Hepatocyte (in vitro differentiated cells): ENCODE data around the gene UQCC2. TPM values are rescaled to one million over a fixed set of nuclear protein-coding genes. Genes with fewer than 3 reads are reported as not detected.

Experiments used
- DNase-seq: peaks from one replicate; pipeline ENCODE4 v3.0.0-alpha.2; 2016; ENCODE audit warnings: low spot score
- H2AFZ ChIP-seq: fragments of 200-600 bp; sonication (generic); 2 replicates; pipeline ENCODE4 v1.6.0; 2016; ENCODE audit warnings: antibody characterized with exemption, mild to moderate bottlenecking
- H3K27ac ChIP-seq: fragments of 200-600 bp; sonication (generic); 2 replicates; pipeline ENCODE4 v1.5.1; 2016; ENCODE audit warnings: mild to moderate bottlenecking
- H3K27me3 ChIP-seq: fragments of 200-600 bp; sonication (generic); 2 replicates; pipeline ENCODE4 v1.6.1; 2016
- H3K36me3 ChIP-seq: fragments of 200-600 bp; sonication (generic); replicated peaks from 2 replicates; pipeline ENCODE4 v1.5.1; 2016; ENCODE audit warnings: low read depth; ENCODE audit not compliant: insufficient read depth
- H3K4me1 ChIP-seq: fragments of 200-600 bp; sonication (generic); 2 replicates; pipeline ENCODE4 v1.5.1; 2016; ENCODE audit warnings: mild to moderate bottlenecking, moderate library complexity; ENCODE audit not compliant: insufficient read depth
- H3K4me2 ChIP-seq: fragments of 200-600 bp; sonication (generic); 2 replicates; pipeline ENCODE4 v1.6.0; 2016
- H3K4me3 ChIP-seq: fragments of 200-600 bp; sonication (generic); 2 replicates; pipeline ENCODE4 v1.5.1; 2016; ENCODE audit warnings: mild to moderate bottlenecking
- H3K79me2 ChIP-seq: fragments of 200-600 bp; sonication (generic); 2 replicates; pipeline ENCODE4 v1.6.0; 2017; ENCODE audit warnings: mild to moderate bottlenecking
- H3K9me2 ChIP-seq: fragments of 200-600 bp; sonication (generic); replicated peaks from 2 replicates; pipeline ENCODE4 v1.6.0; 2017; ENCODE audit warnings: mild to moderate bottlenecking; ENCODE audit not compliant: insufficient read depth
- H3K9me3 ChIP-seq: fragments of 200-600 bp; sonication (generic); 2 replicates; pipeline ENCODE4 v1.5.1; 2016; ENCODE audit warnings: low read depth, mild to moderate bottlenecking
- H4K20me1 ChIP-seq: fragments of 200-600 bp; sonication (generic); 2 replicates; pipeline ENCODE4 v1.6.0; 2016; ENCODE audit warnings: mild to moderate bottlenecking; ENCODE audit not compliant: insufficient read depth, poor library complexity, severe bottlenecking
- EZH2 ChIP-seq: fragments of 200-600 bp; sonication (generic); IDR thresholded peaks from 2 replicates; pipeline ENCODE4 v1.6.1; 2016; ENCODE audit warnings: antibody characterized with exemption, mild to moderate bottlenecking, borderline replicate concordance
- EZH2phosphoT487 ChIP-seq: fragments of 200-600 bp; sonication (generic); IDR thresholded peaks from one replicate; pipeline ENCODE4 v1.6.1; 2018; ENCODE audit warnings: antibody characterized with exemption, mild to moderate bottlenecking, low read depth, moderate library complexity; ENCODE audit not compliant: unreplicated experiment, severe bottlenecking
- WGBS: methylation state at CpG from one replicate; pipeline ENCODE4 v1.1.6; 2016; ENCODE audit warnings: low lambda C conversion rate; ENCODE audit errors: missing lambda C conversion rate; 5-methylcytosine and 5-hydroxymethylcytosine counted together
- polyA plus RNA-seq: library from polyadenylated mRNA; unstranded; fragments of >200 nt; fragmentation: Nextera tagmentation; extraction: Ambion mirVana; gene quantifications from 2 replicates; pipeline ENCODE4 v1.2.1, GENCODE V29; 2016
- total RNA-seq: library from RNA; depleted of rRNA; stranded (reverse); fragments of >200 nt; gene quantifications from 2 replicates; pipeline ENCODE4 v1.2.3, GENCODE V29; 2014
- TF ChIP-seq, protein P1 (sequence below): fragments of 200-600 bp; sonication (generic); IDR thresholded peaks from 2 replicates; pipeline ENCODE4 v1.5.1; 2016; ENCODE audit warnings: antibody characterized with exemption, mild to moderate bottlenecking; ENCODE audit not compliant: poor library complexity

UQCC2 gene
- total and polyA plus RNA-seq, 2 experiments from 2014 or later = 44.7 to 151 TPM

DNA sequence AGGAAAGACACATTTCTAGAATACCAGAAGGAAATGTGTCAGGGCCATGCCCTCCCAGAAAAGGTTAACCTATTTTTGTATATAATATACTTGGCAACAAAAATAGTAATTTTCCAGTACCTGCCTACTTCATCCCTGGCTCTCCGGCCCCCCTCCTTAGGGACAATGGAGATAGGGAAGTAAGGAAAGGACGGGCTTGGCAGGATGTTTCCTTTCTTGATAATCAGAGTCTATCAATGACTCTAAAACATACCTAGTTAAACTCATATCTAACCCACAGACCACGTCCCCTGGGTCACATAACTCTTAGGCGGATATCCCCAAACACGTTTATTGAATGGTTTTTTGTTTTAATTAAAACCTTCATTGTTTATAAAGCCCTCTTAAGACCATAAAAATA lies 11.8 kb downstream of the UQCC2 start:
- no peaks in the 10 kb centered on the region for H3K79me2 ChIP-seq
- no peak overlapping the region for H3K27ac ChIP-seq
- H3K27me3 ChIP-seq = no peaks in the 10 kb centered on the region
- no peak overlapping the region for H2AFZ ChIP-seq
- H3K4me1 ChIP-seq = peaks cover under 1% of the 10 kb centered on the region
- 79% methylated on average over 5 of the region's 5 CpGs for WGBS
- no peak overlapping the region for H3K4me3 ChIP-seq
- no peaks in the 10 kb centered on the region for H3K9me3 ChIP-seq
- H4K20me1 ChIP-seq = no peaks in the 10 kb centered on the region
- no peaks in the 10 kb centered on the region for H3K9me2 ChIP-seq
- no peak overlapping the region for H3K4me2 ChIP-seq
- H3K36me3 ChIP-seq = no peaks in the 10 kb centered on the region
- TF ChIP-seq EZH2phosphoT487 = no peak
- TF ChIP-seq, protein P1, sequence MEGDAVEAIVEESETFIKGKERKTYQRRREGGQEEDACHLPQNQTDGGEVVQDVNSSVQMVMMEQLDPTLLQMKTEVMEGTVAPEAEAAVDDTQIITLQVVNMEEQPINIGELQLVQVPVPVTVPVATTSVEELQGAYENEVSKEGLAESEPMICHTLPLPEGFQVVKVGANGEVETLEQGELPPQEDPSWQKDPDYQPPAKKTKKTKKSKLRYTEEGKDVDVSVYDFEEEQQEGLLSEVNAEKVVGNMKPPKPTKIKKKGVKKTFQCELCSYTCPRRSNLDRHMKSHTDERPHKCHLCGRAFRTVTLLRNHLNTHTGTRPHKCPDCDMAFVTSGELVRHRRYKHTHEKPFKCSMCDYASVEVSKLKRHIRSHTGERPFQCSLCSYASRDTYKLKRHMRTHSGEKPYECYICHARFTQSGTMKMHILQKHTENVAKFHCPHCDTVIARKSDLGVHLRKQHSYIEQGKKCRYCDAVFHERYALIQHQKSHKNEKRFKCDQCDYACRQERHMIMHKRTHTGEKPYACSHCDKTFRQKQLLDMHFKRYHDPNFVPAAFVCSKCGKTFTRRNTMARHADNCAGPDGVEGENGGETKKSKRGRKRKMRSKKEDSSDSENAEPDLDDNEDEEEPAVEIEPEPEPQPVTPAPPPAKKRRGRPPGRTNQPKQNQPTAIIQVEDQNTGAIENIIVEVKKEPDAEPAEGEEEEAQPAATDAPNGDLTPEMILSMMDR = no peak
- TF ChIP-seq EZH2 = no peak
- no peak for DNase-seq

DNA sequence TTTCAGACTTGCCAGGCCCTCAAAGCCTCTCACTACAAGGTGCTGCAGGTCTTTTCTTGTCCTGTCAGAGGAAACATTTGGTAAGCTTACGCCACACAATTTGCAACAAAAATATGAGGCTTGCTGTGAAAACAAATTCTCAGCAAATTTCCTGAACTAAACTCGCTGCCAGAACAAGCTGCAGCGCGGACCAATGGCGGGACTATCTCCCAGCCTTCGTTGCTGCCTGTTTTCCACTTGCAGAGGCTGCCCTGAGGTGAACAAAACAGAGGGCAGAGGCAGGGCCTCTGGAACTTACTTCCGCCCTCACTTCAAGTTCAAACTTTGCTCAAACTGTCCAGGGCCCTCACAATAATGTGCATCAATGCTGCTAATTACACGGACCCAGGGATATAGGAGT lies 12.4 kb downstream of the UQCC2 start:
- Histone ChIP-seq H3K4me2 (no peak overlapping the region), H3K4me1 (peaks cover 7% of the 10 kb centered on the region), H4K20me1 (no peaks in the 10 kb centered on the region), H3K9me2 (no peaks in the 10 kb centered on the region), H3K36me3 (no peaks in the 10 kb centered on the region), H2AFZ (no peak overlapping the region), H3K27me3 (no peaks in the 10 kb centered on the region), H3K27ac (no peak overlapping the region), H3K4me3 (no peak overlapping the region), H3K79me2 (no peaks in the 10 kb centered on the region), H3K9me3 (no peaks in the 10 kb centered on the region)
- DNase-seq = no peak
- TF ChIP-seq, protein P1 = no peak
- TF ChIP-seq EZH2phosphoT487 (no peak), EZH2 (no peak)
- WGBS = 93% methylated on average over 8 of the region's 8 CpGs

DNA sequence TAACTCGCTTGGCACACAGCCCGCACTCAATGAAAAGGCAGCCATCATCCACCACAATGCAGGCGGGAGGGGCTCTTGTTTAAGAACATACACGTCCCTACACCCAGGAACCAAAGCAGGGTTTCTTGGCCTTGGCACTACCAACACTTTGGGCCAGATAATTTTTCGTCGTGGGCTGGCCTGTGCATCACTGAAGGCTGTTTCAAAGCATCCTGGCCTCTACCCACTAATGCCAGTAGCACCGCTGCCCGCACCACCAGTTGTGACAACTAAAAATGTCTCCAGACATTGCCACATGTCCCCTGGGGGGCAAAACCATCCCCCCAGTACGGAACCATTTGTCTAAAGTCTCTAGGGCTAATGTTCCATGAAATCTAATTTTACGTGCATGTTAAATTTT lies 13.0 kb downstream of the UQCC2 start:
- no peak for DNase-seq
- Histone ChIP-seq H3K27me3 (no peaks in the 10 kb centered on the region), H3K9me2 (no peaks in the 10 kb centered on the region), H3K27ac (no peak overlapping the region), H2AFZ (no peak overlapping the region), H3K9me3 (no peaks in the 10 kb centered on the region), H3K4me3 (no peak overlapping the region), H4K20me1 (no peaks in the 10 kb centered on the region), H3K79me2 (no peaks in the 10 kb centered on the region), H3K4me1 (peaks cover 11% of the 10 kb centered on the region), H3K4me2 (no peak overlapping the region), H3K36me3 (no peaks in the 10 kb centered on the region)
- TF ChIP-seq EZH2 (no peak), EZH2phosphoT487 (no peak)
- TF ChIP-seq, protein P1 = no peak
- WGBS = 97% methylated on average over 10 of the region's 10 CpGs

DNA sequence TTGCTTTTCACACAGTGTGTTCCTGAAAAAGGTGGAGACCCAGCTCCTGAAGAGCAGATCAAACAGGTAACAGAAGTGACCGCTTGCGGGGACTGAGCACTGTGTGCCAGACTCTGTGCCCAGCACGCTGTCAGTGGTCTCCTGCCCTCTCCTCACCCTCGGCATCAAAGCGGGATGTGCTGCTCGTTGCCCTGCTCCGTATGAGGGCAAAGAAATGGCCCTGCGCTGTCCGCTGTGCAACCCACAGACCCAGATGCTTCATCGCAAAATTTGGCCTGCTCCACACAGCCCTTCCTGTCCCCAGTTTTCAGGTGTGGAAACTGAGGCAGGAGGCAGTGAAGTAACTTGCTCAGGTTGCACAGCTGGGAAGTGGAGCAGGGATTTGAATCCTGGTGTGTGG lies 13.7 kb downstream of the UQCC2 start:
- Histone ChIP-seq H3K4me1 (peaks cover 11% of the 10 kb centered on the region), H3K4me3 (no peak overlapping the region), H3K27ac (no peak overlapping the region), H3K36me3 (no peaks in the 10 kb centered on the region), H3K9me2 (no peaks in the 10 kb centered on the region), H4K20me1 (no peaks in the 10 kb centered on the region), H3K79me2 (no peaks in the 10 kb centered on the region), H3K9me3 (no peaks in the 10 kb centered on the region), H3K4me2 (no peak overlapping the region), H2AFZ (no peak overlapping the region), H3K27me3 (no peaks in the 10 kb centered on the region)
- TF ChIP-seq EZH2 = no peak
- TF ChIP-seq, protein P1 = no peak
- TF ChIP-seq EZH2phosphoT487 = no peak
- DNase-seq = no peak
- 97% methylated on average over 10 of the region's 10 CpGs for WGBS
